ENCODE results near the gene NLRP14.

Gene NLRP14

GRCh38 chr11:7050191-7050590, 29.9 kb downstream of the NLRP14 start:
- no peak for TF ChIP-seq CTCF (IDR thresholded peaks at IDR 0.05; ENCODE audit: borderline replicate concordance, insufficient read depth, low read depth, low read length)
- no peak overlapping the region for H3K4me3 ChIP-seq (ENCODE audit: low read depth, low read length)

DNA sequence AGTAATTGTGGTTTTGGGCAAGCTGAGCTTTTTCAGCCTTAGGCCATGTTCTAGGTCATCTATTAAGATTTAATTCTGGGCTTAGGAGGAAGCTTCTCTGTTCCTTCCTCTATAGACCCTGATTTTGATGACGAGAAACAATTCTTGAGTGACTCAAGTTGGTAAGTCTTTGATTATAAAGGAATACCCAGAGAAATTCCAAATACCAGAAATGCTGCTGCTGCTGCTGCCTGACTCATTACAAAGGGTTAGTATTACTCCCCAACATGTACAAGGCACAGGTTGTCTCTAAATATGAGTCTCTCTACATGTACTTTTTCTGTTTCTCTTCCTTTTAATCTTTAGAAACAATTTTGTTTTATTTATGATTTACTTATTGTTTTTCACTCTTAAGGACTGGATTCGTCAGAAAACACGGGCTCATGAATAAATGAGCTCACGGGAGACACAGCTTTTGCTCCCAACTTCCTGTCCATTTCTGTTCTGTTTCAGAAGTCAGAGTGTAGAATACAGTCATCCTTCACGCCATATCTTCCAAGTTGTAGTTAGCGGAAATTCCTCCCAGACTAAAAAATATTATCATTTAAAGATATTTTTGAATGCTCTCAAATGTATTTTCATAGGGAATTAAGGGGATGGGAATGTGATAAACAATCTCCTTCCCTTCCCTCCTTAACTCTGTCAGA, 36.7 kb downstream of the NLRP14 start:
- no peak overlapping the region for H3K4me3 ChIP-seq (ENCODE audit: low read depth, low read length)
- TF ChIP-seq CTCF (IDR thresholded peaks at IDR 0.05; ENCODE audit: borderline replicate concordance, insufficient read depth, low read depth, low read length) = no peak

- TF ChIP-seq CTCF (IDR thresholded peaks at IDR 0.05; ENCODE audit: borderline replicate concordance, insufficient read depth, low read depth, low read length) = no peak
Observed at GRCh38 chr11:7057641-7058040, 37.4 kb downstream of the NLRP14 start.

GRCh38 chr11:7060868-7061267, 40.6 kb downstream of the NLRP14 start:
- no peak overlapping the region for H3K4me3 ChIP-seq (ENCODE audit: low read depth, low read length)
- TF ChIP-seq CTCF (IDR thresholded peaks at IDR 0.05; ENCODE audit: borderline replicate concordance, insufficient read depth, low read depth, low read length) = no peak

More at GRCh38 chr11:7057641-7058040, 37.4 kb downstream of the NLRP14 start:
- H3K4me3 ChIP-seq (ENCODE audit: low read depth, low read length) = no peak overlapping the region

DNA sequence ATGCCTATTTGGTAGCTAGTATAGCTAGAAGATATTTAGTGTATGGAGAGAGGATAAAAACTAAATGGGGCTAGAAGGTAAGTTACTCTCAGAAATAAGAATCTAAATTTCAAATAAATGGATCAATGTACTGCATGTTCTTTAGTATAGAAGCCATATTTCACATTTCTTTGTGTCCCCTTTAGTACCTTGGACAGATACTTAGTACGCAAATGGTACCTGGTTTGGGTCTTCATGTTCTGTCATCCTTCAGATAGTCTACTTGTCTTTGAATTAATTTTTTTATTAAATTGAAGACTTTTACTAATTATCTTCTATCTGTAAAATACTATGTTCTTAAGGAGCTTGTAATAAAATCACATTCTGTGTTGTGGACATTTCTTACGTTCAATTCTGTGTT, 42.3 kb downstream of the NLRP14 start:
- no peak for TF ChIP-seq CTCF (IDR thresholded peaks at IDR 0.05; ENCODE audit: borderline replicate concordance, insufficient read depth, low read depth, low read length)
- H3K4me3 ChIP-seq (ENCODE audit: low read depth, low read length) = no peak overlapping the region

DNA sequence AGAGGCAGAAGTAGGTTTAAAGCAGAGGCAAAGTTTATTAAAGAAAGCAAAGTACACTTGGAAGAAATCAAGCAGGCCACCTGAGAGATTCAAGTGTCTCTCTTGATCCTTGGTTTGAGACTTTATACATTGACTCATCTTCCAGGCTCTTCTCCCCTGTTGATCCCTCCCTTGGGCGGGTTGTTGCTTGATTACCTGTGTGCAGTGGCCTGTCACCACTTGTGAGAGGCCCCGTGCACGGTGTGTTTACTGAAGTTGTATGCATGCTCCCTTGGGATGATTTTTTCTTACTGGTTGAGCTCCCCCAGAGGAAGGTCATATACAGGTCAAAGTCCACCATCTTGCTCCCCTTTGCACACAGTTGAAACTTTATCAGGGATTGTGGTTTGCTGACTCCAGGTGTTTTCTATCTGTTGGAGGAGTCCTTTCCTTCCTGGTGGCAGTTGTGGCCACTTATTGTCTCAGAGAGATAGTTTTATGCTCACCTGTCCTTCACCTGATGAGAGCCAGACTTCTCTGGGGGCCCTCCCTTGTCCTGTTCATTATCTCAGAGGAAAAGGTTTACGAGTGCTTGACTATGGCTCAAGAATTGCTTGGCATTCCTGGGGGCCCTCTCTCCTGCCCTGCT, 52.2 kb downstream of the NLRP14 start:
- no peak for TF ChIP-seq CTCF (IDR thresholded peaks at IDR 0.05; ENCODE audit: borderline replicate concordance, insufficient read depth, low read depth, low read length)
- no peak overlapping the region for H3K4me3 ChIP-seq (ENCODE audit: low read depth, low read length)

- no peak for TF ChIP-seq CTCF (IDR thresholded peaks at IDR 0.05; ENCODE audit: borderline replicate concordance, insufficient read depth, low read depth, low read length)
- no peak overlapping the region for H3K4me3 ChIP-seq (ENCODE audit: low read depth, low read length)
Observed at GRCh38 chr11:7077101-7077500, 56.8 kb downstream of the NLRP14 start.
